ENCODE results near the gene HSBP1.

The HSBP1 gene

GRCh38 chr16:83839561-83839960 is 31.8 kb downstream of the HSBP1 start:
- FAIRE-seq (no peak), DNase-seq (ENCODE audit: low spot score) (no peak)

DNA sequence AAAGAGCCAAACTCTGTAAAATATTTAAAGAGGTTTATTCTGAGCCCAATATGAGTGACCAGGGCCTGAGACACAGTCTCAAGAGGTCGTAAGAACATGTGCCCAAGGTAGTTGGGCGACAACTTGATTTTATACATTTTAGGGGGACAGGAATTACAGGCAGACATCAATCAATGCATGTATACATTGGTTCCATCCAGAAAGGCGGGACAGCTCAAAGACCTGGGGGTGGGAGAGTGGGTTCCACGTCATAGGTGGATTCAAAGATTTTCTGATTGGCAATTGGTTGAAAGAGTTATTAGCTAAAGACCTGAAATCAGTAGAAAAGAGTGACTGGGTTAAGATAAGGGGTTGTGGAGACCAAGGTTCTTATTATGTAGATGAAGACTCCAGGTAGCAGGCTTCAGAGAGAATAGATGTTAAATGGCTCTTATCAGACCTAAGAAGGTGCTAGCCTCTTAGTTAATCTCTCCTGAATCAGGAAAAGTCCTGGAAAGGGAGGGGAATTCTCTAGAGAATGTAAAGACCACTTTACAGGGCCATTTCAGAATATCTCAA is 32.4 kb downstream of the HSBP1 start:
- FAIRE-seq (no peak), DNase-seq (ENCODE audit: low spot score) (no peak)

- FAIRE-seq (no peak), DNase-seq (ENCODE audit: low spot score) (no peak)
Measured at GRCh38 chr16:83842291-83842690, 34.5 kb downstream of the HSBP1 start.

DNA sequence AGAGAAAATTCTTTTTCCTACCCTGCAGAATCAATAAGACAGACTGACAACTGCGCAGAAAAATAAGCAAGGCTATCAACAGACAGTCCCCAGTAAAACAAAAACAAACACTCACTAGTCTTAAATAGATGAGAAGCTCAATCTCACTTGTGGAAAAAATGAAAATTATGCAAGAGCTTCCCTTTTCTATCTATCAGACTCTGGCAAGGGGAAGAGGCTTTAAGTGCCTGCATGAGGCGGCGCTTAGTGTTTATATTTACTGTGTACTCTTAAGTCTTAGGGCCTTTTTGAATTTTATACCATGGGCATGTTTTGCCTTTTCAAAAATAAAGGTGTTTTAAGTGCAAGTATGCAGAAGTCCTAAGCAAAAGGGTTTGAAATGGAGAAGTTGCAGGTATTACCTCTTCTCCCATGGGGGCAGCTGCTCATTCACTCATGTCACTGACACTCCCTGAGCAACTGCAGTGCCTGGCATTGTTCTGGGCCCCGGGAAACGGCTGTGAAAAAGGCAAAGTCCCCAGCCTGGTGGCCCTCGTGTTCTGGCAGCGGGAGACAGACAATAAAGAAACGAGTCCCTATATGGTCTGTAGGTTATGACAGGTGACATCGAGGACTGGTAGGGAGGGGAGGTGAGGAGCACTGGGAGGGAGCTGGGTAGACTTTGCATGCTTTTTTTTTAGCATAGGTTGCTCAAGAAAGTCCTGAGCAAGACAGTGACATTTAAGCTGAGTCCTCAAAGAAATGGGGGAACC is 35.2 kb downstream of the HSBP1 start:
- DNase-seq (ENCODE audit: low spot score) (no peak), FAIRE-seq (no peak)

DNA sequence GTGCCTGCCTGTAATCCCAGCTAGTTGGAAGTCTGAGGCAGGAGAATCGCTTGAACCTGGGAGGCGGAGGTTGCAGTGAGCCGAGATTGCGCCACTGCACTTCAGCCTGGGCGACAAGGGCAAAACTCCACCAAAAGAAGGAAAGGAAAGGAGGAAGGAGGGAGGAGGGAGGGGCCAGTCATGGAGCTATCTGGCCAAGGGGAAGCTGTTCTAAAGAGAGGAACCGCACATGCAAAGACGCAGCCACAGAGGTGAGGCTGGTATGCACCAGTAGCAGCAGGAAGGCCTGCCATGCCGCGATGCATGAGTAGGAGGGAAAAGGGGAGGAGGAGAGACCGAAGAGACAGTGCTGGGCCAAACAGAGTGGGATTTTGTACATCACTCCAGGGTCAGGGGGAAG is 35.9 kb downstream of the HSBP1 start:
- FAIRE-seq, result no peak
- no peak for DNase-seq (ENCODE audit: low spot score)

DNA sequence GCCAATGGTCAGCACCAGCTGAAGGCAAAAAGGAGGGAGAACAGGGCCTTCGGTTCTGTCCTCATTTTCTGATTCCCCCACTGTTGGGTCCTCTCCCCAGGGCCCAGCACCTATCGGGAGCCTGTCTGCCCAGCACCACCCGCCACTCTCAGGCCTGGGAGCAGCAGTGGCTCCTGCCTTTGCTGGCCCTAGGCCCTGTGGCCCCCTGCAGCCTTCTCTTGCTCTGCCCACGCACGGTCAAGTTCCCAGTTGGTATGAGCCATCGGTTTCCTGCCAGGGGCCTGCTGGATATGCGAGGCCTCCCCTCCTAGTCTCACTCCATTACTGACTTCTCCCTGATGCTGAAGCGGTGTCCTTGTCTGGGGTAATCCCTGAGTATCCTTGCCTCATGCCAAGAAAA is 37.5 kb downstream of the HSBP1 start:
- DNase-seq (ENCODE audit: low spot score) (no peak), FAIRE-seq (no peak)

DNA sequence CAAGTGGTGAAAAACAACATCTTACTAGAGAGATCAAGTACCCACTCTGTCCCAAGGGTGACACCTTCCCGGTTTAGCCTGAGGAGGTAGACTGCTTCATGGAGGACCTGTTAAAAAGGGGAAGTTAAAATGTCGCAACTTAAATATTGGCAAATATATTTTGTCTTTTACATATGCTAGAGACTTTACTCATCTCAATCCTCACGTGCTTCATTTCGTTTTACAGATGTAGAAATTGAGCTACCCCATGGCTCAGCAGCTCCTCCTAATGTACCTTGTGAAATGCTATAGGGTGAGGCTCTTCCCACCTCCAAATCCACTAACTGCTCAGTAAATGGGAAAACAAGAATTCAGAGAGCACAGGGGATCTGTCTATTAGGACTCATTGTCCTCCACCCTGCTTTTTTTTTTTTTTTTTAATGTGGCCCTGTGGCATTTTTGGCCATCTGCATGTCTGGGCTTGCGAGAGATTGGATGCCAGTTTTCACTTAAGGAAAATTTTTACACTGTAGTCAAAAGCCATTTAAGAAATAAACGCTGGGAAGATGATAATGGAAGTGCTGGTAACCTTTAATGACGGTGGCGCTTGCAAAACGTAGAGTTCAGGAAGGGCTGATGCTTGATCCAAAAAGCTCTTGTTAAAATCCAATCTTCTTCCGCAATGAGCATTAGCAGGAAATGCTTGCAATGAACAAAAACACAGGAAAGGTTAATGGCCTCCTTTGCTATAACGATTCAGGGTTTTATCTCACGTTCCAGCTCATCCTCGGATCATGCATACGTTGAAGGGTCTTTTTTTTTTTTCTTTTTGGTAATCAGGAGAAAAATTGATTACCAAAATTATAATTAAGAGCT is 39.8 kb downstream of the HSBP1 start:
- DNase-seq (ENCODE audit: low spot score) (no peak), FAIRE-seq (no peak)

DNA sequence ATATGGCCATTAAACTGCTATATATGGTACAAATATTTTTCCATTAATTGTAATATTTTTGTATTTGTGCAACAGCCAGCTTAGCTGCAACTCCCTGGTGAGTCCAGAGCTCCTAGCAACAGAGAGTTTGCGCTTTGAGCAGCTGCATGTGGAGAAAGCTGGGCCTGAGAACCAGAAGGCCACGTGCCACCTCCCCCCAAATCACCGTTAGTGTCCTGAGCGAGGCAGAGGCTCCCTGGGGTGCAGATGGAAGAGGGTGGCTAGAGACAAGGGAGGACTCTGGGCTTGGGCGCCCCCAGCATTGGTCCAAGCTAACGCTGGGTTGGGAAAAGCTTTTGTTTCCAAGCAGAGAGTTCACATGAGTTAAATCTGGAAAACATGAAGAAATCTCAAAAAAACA is 41.6 kb downstream of the HSBP1 start:
- DNase-seq (ENCODE audit: low spot score), result no peak

GRCh38 chr16:83850947-83851346 is 43.2 kb downstream of the HSBP1 start:
- DNase-seq (ENCODE audit: low spot score) (no peak), FAIRE-seq (no peak)

More for the DNA sequence above, 41.6 kb downstream of the HSBP1 start:
- no peak for FAIRE-seq

GRCh38 chr16:83851473-83851872 is 43.7 kb downstream of the HSBP1 start:
- FAIRE-seq, result no peak
- DNase-seq (ENCODE audit: low spot score), result no peak

DNA sequence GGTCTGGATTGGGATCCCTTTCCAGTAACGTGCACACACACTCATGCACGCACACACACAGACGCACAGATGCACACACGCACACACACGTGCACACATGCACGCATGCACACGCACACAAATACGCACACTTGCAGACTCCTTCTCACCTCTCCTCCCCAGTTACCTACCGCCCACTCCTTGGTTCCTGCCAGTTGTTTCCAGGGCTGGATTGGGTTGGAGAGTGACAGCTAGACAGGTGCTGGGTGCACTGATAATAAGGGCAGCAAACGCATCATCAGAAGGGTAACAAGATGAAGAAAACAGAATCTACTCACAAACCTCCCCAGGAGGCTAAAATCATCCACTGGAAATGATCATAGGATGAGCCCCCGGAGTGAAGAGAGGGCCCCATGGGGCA is 45.0 kb downstream of the HSBP1 start:
- no peak for DNase-seq (ENCODE audit: low spot score)
- FAIRE-seq, result no peak

DNA sequence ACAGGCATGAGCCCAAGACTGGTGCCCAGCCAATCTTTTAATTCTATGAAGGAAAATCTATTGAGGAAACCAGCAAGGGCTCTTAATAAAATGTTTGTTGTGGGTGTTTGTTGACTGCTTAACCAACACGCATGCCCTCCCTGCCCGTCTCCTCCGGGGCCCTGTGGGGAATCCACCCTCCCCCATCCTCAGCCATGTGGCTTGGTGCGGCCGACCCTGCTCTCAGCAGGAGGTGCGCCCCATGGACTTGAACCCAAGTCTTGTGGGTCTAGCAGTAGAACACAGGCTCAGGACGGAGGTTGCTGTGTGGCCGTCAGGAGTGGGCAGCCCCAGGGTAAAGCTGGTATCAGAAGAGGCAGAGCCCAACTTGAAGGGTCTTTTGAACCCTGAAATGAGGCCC is 46.1 kb downstream of the HSBP1 start:
- DNase-seq (ENCODE audit: low spot score), result no peak
- no peak for FAIRE-seq

DNA sequence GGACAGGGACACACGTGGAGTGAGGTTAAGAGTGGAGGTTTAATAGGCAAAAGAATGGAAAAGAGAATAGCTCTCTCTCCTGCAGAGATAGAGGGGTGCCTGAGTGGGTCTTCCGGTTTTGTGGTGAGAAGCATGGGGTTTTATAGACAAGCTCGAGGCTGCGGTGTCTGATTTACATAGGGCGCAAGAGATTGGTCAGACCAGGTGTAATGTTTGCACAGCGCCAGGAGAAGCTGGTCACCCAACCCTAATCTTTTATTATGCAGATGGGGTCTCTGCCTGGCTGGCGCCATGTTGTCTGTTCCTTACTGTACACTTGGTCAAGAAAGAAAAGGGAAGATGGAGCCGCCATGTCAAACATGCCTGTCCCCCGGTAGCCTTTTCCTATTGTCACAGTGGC is 46.6 kb downstream of the HSBP1 start:
- FAIRE-seq (no peak), DNase-seq (ENCODE audit: low spot score) (no peak)

DNA sequence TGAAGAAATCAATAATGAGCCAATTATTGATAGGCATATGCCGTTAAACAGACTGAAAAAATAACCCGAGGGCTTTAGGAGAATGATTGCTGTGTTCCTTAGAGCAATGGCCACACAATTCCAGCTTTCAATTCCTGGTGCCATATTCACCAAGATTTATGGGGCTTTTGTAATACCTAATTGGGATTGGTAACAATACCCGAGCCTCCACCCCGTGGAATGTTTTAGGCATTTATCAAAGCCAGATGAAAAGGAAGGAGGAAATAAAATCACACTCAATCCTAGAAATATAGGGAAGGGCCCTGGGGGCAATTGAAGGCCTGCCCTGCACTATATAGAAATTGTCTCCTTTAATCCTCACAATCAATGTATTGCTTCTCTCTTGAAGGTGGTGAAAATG is 49.0 kb downstream of the HSBP1 start:
- no peak for DNase-seq (ENCODE audit: low spot score)
- no peak for FAIRE-seq

DNA sequence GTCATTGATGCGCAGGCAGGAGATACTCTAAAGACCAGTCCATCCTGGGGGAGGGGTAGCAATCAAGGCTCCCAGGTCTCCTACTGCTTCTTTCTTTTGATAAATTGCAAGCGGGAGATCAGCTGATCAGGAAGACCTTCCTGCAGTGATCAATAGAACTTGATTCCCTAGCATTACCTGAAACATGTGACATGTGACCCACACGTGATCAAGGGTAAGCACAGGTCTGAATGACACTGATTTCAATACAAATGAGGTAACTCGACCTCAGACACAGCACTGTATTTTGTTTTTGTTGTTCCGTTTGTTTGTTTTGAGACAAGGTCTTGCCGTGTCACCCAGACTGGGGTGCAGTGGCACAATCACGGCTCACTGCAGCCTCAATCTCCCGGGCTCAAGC is 51.5 kb downstream of the HSBP1 start:
- FAIRE-seq, result no peak
- no peak for DNase-seq (ENCODE audit: low spot score)

- no peak for FAIRE-seq
- DNase-seq (ENCODE audit: low spot score), result no peak
Measured at GRCh38 chr16:83862661-83863060, 54.9 kb downstream of the HSBP1 start.

- DNase-seq (ENCODE audit: low spot score) (no peak), FAIRE-seq (no peak)
Measured at GRCh38 chr16:83863682-83864081, 55.9 kb downstream of the HSBP1 start.

Data from RCC 7860 (cell line).